Fibroblast of pulmonary artery (primary cell): ENCODE measurements around the gene TMPRSS12.
"Not testable (repeated sequence)": the region's sequence is repeated elsewhere in the genome, so short reads cannot be mapped to it uniquely, and the experiment has no call there.

Source experiments
- DNase-seq: peaks from one replicate; pipeline ENCODE4 v3.0.0-alpha.2; 2010; ENCODE audit warnings: low read depth
- H3K4me3 ChIP-seq: replicated peaks from 2 replicates; pipeline ENCODE4 v1.5.1; 2011; ENCODE audit warnings: low read depth, mild to moderate bottlenecking, control low read depth, low read length, moderate library complexity
- TF ChIP-seq, protein P1 (sequence below): IDR thresholded peaks from 2 replicates; pipeline ENCODE4 v1.5.1; 2011; ENCODE audit warnings: mild to moderate bottlenecking, control low read depth, low read length, inconsistent platforms; ENCODE audit errors: missing control alignments

Gene TMPRSS12

GRCh38 chr12:50924439-50925341, 82.0 kb downstream of the TMPRSS12 start:
- peak; percentile 98 for DNase-seq
- TF ChIP-seq, protein P1, sequence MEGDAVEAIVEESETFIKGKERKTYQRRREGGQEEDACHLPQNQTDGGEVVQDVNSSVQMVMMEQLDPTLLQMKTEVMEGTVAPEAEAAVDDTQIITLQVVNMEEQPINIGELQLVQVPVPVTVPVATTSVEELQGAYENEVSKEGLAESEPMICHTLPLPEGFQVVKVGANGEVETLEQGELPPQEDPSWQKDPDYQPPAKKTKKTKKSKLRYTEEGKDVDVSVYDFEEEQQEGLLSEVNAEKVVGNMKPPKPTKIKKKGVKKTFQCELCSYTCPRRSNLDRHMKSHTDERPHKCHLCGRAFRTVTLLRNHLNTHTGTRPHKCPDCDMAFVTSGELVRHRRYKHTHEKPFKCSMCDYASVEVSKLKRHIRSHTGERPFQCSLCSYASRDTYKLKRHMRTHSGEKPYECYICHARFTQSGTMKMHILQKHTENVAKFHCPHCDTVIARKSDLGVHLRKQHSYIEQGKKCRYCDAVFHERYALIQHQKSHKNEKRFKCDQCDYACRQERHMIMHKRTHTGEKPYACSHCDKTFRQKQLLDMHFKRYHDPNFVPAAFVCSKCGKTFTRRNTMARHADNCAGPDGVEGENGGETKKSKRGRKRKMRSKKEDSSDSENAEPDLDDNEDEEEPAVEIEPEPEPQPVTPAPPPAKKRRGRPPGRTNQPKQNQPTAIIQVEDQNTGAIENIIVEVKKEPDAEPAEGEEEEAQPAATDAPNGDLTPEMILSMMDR = no peak
- peak overlapping the region; percentile 88 for H3K4me3 ChIP-seq

- H3K4me3 ChIP-seq = peak overlapping the region; percentile 88
- no peak for DNase-seq
- TF ChIP-seq, protein P1 = no peak
These were observed 82.6 kb downstream of the TMPRSS12 start for GRCh38 chr12:50925342-50925651.

GRCh38 chr12:50925920-50926319, 83.2 kb downstream of the TMPRSS12 start:
- H3K4me3 ChIP-seq = peak overlapping the region; percentile 88
- TF ChIP-seq, protein P1 = no peak
- no peak for DNase-seq

DNA sequence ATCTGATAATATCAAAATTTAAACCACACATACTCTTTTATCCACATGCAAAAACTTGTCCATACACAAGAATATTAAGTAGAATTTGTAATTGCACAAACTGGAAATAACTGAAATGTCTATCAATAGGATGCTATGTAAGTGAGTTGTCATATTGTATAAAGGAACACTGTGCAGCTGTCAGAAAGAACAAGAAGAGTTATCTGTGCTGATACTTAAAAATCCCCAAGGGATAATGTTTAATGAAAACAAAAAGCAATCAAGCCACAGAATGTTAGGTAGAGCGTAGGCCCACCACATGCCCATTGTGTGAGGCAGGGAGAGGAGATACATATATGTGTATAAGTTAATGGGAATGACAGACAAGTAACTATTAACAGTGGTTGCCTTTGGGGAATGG, 83.7 kb downstream of the TMPRSS12 start:
- TF ChIP-seq, protein P1 = no peak
- peak overlapping the region; percentile 88 for H3K4me3 ChIP-seq
- DNase-seq = no peak

GRCh38 chr12:50926932-50927331, 84.2 kb downstream of the TMPRSS12 start:
- DNase-seq = not testable (repeated sequence)
- peak overlapping the region; percentile 88 for H3K4me3 ChIP-seq

GRCh38 chr12:50927356-50927755, 84.6 kb downstream of the TMPRSS12 start:
- TF ChIP-seq, protein P1 = no peak
- no peak for DNase-seq
- H3K4me3 ChIP-seq = peak overlapping the region; percentile 88

GRCh38 chr12:50927766-50928224, 85.1 kb downstream of the TMPRSS12 start:
- peak overlapping the region; percentile 88 for H3K4me3 ChIP-seq
- TF ChIP-seq, protein P1 = no peak
- no peak for DNase-seq
